ENCODE data around the gene ZBTB49. TPM values are rescaled to one million over a fixed set of nuclear protein-coding genes. Genes with fewer than 3 reads are reported as not detected.
"Not testable (repeated sequence)": the region's sequence is repeated elsewhere in the genome, so short reads cannot be mapped to it uniquely, and the experiment has no call there.

Gene ZBTB49
- polyA plus RNA-seq, 1 experiment = 1.9 TPM

DNA sequence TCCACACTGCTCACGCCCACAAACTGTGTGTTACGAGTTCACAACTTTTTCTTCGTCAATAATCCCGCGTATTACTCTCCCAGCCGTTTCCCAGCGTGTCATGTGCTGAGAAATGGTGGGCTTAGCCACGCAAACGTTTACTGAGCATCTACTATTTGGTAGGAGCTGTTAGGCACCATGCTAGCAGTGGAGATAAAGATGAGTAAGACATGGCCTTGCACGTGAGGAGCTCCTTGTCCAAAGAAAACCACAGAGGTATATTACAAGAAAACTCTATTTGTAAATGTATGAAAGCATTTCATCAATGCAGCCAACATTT is 41.2 kb upstream of the ZBTB49 start:
- TF ChIP-seq, protein P1, sequence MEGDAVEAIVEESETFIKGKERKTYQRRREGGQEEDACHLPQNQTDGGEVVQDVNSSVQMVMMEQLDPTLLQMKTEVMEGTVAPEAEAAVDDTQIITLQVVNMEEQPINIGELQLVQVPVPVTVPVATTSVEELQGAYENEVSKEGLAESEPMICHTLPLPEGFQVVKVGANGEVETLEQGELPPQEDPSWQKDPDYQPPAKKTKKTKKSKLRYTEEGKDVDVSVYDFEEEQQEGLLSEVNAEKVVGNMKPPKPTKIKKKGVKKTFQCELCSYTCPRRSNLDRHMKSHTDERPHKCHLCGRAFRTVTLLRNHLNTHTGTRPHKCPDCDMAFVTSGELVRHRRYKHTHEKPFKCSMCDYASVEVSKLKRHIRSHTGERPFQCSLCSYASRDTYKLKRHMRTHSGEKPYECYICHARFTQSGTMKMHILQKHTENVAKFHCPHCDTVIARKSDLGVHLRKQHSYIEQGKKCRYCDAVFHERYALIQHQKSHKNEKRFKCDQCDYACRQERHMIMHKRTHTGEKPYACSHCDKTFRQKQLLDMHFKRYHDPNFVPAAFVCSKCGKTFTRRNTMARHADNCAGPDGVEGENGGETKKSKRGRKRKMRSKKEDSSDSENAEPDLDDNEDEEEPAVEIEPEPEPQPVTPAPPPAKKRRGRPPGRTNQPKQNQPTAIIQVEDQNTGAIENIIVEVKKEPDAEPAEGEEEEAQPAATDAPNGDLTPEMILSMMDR (IDR thresholded peaks at IDR 0.05; ENCODE audit: insufficient read depth, low read depth, low read length) = no peak
- Histone ChIP-seq H3K27me3 (ENCODE audit: control insufficient read depth, insufficient read depth, low read length) (no peaks in the 10 kb centered on the region), H3K36me3 (ENCODE audit: control insufficient read depth, insufficient read depth, low read length) (peaks cover 4% of the 10 kb centered on the region), H3K4me3 (ENCODE audit: low read depth, low read length) (peak overlapping the region; percentile 96)
- DNase-seq (ENCODE audit: low read depth) = no peak
- POLR2A ChIA-PET = no interaction called here
- CTCF ChIA-PET = interaction anchor here (0.5 to 2.4 kb wide), 3 partner anchors 11 to 88 kb away, joined by 7 to 16 read pairs (median 14); no protein-coding TSS in a partner anchor

- POLR2A ChIA-PET; H3K4me3 ChIP-seq (ENCODE audit: low read depth, low read length); H3K27me3 ChIP-seq (ENCODE audit: control insufficient read depth, insufficient read depth, low read length); H3K36me3 ChIP-seq (ENCODE audit: control insufficient read depth, insufficient read depth, low read length); DNase-seq (ENCODE audit: low read depth): not testable (repeated sequence)
- CTCF ChIA-PET = interaction anchor here (2.2 to 2.4 kb wide), 2 partner anchors 11 to 87 kb away, joined by 14 to 16 read pairs; no protein-coding TSS in a partner anchor
Observed at GRCh38 chr4:4249342-4249741, 40.7 kb upstream of the ZBTB49 start.

- Histone ChIP-seq H3K4me3 (ENCODE audit: low read depth, low read length) (no peak overlapping the region), H3K27me3 (ENCODE audit: control insufficient read depth, insufficient read depth, low read length) (peaks cover 2% of the 10 kb centered on the region), H3K36me3 (ENCODE audit: control insufficient read depth, insufficient read depth, low read length) (peaks cover 2% of the 10 kb centered on the region; the same call in 1 of the 2 replicates)
- DNase-seq (ENCODE audit: low read depth) = no peak
- ChIA-PET POLR2A (no interaction called here), CTCF (interaction anchor here (2.4 kb wide), 1 partner anchor 87 kb away, joined by 14 read pairs; no protein-coding TSS in a partner anchor)
- TF ChIP-seq, protein P1 (IDR thresholded peaks at IDR 0.05; ENCODE audit: insufficient read depth, low read depth, low read length) = no peak
Observed at GRCh38 chr4:4249866-4250265, 40.2 kb upstream of the ZBTB49 start.

GRCh38 chr4:4254199-4254598 is 35.9 kb upstream of the ZBTB49 start:
- POLR2A ChIA-PET = no interaction called here
- CTCF ChIA-PET = no interaction called here
- TF ChIP-seq, protein P1 (IDR thresholded peaks at IDR 0.05; ENCODE audit: insufficient read depth, low read depth, low read length) = no peak
- H3K27me3 ChIP-seq (ENCODE audit: control insufficient read depth, insufficient read depth, low read length) = peaks cover 8% of the 10 kb centered on the region
- no peaks in the 10 kb centered on the region for H3K36me3 ChIP-seq (ENCODE audit: control insufficient read depth, insufficient read depth, low read length)
- DNase-seq (ENCODE audit: low read depth) = no peak
- H3K4me3 ChIP-seq (ENCODE audit: low read depth, low read length) = no peak overlapping the region

DNA sequence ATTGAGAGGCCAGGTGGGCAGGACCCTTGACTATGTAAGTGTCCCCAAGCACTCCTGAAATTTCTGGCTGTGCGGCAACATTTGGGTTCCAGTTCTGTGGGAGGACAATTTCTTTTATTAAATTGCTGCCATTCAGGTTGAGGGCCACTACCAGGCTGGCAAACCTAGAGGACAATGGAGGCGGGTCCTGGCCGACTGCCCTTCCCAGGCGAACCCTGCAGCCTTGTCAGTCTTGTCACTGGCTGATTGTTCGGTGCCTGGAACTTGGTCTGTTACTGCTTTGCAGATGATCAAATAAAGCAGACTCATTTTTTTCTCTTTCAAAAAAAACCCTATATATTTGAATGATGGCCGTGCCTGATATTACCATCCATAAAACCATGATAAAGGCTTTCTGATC is 35.4 kb upstream of the ZBTB49 start:
- no peak overlapping the region for H3K4me3 ChIP-seq (ENCODE audit: low read depth, low read length)
- DNase-seq (ENCODE audit: low read depth) = no peak
- H3K27me3 ChIP-seq (ENCODE audit: control insufficient read depth, insufficient read depth, low read length) = peaks cover 8% of the 10 kb centered on the region
- H3K36me3 ChIP-seq (ENCODE audit: control insufficient read depth, insufficient read depth, low read length) = no peaks in the 10 kb centered on the region
- TF ChIP-seq, protein P1 (IDR thresholded peaks at IDR 0.05; ENCODE audit: insufficient read depth, low read depth, low read length) = no peak
- ChIA-PET POLR2A (no interaction called here), CTCF (interaction anchor here (0.9 to 1.2 kb wide), 2 partner anchors 19 to 77 kb away, joined by 3 read pairs; no protein-coding TSS in a partner anchor)

DNA sequence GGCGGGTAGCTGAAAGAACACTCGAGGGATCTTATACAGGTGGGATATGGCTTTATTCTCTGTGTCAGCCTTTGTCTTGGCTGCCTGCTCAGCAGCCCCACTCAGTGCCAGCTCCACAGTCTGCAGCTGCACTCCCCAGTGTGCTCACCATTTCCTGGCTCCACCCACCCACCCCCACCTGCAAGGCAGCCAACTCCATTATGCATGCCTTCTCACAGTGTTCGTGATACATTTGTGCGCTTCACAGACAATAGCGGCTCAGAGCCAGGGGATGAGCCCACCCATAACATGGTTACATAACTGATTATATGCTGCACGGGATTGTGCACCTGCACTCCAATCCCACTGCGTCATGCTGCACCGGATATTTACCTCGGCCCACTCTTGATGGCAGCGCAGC is 33.3 kb upstream of the ZBTB49 start:
- CTCF ChIA-PET = no interaction called here

GRCh38 chr4:4257705-4258104 is 32.3 kb upstream of the ZBTB49 start:
- CTCF ChIA-PET = interaction anchor here (0.6 to 2.8 kb wide), 2 partner anchors 75 to 86 kb away, joined by 3 to 14 read pairs; no protein-coding TSS in a partner anchor
- POLR2A ChIA-PET; H3K27me3 ChIP-seq (ENCODE audit: control insufficient read depth, insufficient read depth, low read length); H3K4me3 ChIP-seq (ENCODE audit: low read depth, low read length); DNase-seq (ENCODE audit: low read depth); H3K36me3 ChIP-seq (ENCODE audit: control insufficient read depth, insufficient read depth, low read length): not testable (repeated sequence)

More for the DNA sequence above, 33.3 kb upstream of the ZBTB49 start:
- TF ChIP-seq, protein P1 (IDR thresholded peaks at IDR 0.05; ENCODE audit: insufficient read depth, low read depth, low read length) = no peak
- Histone ChIP-seq H3K4me3 (ENCODE audit: low read depth, low read length) (no peak overlapping the region), H3K27me3 (ENCODE audit: control insufficient read depth, insufficient read depth, low read length) (peaks cover 8% of the 10 kb centered on the region), H3K36me3 (ENCODE audit: control insufficient read depth, insufficient read depth, low read length) (no peaks in the 10 kb centered on the region)
- POLR2A ChIA-PET = no interaction called here
- no peak for DNase-seq (ENCODE audit: low read depth)

Measured in BJ (cell line).